PFSK-1 (cell line): ENCODE measurements around the gene THSD4.

Source experiments
- FOXP2 ChIP-seq: optimal IDR thresholded peaks from 2 replicates; pipeline ENCODE3; 2011; ENCODE audit warnings: borderline replicate concordance, control low read depth, inconsistent platforms; ENCODE audit not compliant: insufficient read depth; ENCODE audit errors: extremely low read length, extremely low read depth
- POLR2AphosphoS5 ChIP-seq: IDR thresholded peaks from 2 replicates; pipeline ENCODE4 v1.6.1; 2012; ENCODE audit warnings: low read depth, mild to moderate bottlenecking, control low read depth, low read length, moderate library complexity
- SIN3A ChIP-seq: IDR thresholded peaks from 2 replicates; pipeline ENCODE4 v1.6.1; 2012; ENCODE audit warnings: mild to moderate bottlenecking, low read length, moderate library complexity, borderline replicate concordance; ENCODE audit not compliant: insufficient read depth
- TAF1 ChIP-seq: IDR thresholded peaks from 2 replicates; pipeline ENCODE4 v1.6.1; 2012; ENCODE audit warnings: low read length, control low read depth, borderline replicate concordance; ENCODE audit not compliant: insufficient read depth
- TF ChIP-seq, protein P1 (sequence below), 2 experiments: IDR thresholded peaks; 2 replicates each; pipeline versions ENCODE4 v1.6.1 to v1.8.0; 2011 to 2012; ENCODE audit warnings: low read depth in 2 of 2, low read length in 2 of 2, control low read depth in 1 of 2, inconsistent platforms in 1 of 2, mild to moderate bottlenecking in 1 of 2, moderate library complexity in 1 of 2; ENCODE audit not compliant: insufficient read depth in 1 of 2

THSD4 gene

DNA sequence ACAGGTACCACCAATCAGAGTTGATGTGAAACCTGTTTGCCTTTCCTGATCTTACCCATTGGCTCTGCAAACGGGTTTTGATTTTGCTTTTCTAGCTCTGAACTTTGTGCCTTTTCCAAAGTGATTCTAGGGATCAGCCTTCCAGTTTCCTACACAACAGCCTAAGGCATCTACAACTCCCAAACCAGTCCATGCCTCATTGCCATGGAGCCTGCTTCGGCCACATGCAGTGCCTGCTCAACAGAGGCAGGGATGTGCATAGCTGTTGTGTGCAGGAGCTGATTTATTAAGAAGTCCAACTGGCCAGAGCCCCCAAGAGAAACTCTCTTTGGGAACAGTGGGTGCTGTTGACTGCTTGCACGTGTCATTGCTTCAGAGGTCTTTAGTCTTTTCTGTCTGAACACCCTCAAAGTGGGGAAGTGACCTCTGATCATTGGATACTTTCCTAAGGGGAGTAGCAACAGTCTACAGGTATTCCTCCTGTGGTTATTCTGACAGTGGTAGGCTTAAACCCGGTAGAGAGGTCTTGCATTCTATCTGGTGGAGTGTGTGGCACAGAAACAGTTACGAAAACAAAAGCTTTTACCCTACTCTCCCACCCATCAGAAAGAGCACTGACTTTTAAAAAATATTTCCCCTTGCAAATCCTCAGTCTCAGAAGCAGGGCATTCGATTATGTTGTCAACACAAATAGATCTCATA is 36.6 kb upstream of the THSD4 start:
- TF ChIP-seq SIN3A (no peak), TAF1 (no peak), POLR2AphosphoS5 (no peak), FOXP2 (no peak)
- TF ChIP-seq, protein P1, sequence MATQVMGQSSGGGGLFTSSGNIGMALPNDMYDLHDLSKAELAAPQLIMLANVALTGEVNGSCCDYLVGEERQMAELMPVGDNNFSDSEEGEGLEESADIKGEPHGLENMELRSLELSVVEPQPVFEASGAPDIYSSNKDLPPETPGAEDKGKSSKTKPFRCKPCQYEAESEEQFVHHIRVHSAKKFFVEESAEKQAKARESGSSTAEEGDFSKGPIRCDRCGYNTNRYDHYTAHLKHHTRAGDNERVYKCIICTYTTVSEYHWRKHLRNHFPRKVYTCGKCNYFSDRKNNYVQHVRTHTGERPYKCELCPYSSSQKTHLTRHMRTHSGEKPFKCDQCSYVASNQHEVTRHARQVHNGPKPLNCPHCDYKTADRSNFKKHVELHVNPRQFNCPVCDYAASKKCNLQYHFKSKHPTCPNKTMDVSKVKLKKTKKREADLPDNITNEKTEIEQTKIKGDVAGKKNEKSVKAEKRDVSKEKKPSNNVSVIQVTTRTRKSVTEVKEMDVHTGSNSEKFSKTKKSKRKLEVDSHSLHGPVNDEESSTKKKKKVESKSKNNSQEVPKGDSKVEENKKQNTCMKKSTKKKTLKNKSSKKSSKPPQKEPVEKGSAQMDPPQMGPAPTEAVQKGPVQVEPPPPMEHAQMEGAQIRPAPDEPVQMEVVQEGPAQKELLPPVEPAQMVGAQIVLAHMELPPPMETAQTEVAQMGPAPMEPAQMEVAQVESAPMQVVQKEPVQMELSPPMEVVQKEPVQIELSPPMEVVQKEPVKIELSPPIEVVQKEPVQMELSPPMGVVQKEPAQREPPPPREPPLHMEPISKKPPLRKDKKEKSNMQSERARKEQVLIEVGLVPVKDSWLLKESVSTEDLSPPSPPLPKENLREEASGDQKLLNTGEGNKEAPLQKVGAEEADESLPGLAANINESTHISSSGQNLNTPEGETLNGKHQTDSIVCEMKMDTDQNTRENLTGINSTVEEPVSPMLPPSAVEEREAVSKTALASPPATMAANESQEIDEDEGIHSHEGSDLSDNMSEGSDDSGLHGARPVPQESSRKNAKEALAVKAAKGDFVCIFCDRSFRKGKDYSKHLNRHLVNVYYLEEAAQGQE (IDR thresholded peaks at IDR 0.05; ENCODE audit: insufficient read depth in 1 of 2, low read depth in 2 of 2, low read length in 2 of 2): no peak

DNA sequence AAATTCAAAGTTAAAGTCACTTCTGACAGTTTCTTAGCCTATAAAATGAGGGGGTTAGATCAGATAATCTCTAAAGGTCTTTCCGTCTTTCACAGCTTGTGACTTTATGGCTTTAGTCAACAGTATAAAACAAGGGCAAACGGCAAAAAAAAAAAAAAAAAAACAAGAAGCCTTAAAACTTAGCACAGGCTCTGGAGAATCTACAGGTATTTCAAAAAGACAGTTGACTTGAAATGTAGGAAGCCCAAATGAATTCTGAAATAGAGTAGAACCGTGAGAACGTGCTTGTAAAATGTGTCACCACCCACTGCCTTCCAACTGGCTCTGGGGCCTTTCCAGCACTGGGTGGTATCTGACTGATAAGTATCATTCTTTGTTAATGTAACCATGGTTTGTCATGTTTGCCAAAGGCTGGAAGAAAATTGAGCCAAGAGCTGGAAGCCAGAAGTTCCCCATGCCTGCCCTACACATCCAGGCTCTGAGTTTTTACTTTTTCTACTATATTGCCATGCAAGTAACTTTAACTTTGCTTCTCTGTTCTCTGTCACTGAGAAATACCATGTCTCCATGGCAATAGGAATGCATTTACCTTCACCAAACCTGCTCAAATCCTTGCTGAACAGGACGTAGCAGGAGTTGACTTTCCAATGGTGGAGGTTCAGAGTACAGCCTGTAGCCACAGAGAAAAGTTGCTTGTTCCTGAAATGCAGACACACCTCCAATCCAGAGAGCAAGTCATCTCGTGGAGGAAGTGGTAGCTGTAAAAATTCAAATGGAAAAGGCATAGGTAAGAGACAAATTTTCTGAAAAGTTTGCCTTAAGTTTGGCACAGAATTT is 35.8 kb upstream of the THSD4 start:
- TF ChIP-seq FOXP2 (no peak), TAF1 (no peak), POLR2AphosphoS5 (no peak), SIN3A (no peak)
- TF ChIP-seq, protein P1 (IDR thresholded peaks at IDR 0.05; ENCODE audit: insufficient read depth in 1 of 2, low read depth in 2 of 2, low read length in 2 of 2): no peak

DNA sequence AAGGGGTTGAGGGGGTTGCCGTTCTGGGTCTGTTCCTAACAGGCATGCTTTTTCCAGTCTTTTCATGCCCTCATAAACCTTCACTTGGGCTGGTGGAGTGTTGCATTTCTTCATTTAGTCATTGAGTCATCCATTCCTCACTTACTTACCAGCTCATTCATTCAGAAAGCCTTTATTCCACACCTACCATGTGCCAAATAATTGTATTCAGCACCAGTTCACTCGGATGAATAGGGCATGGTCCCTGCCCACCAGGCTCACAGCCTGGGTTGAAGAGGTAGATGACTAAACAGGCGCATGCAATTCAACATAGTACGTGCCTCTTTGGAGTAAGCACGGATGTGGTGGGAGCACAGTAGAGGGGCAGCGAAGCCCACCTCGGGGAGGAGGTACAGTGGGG is 35.1 kb upstream of the THSD4 start:
- no peak for TF ChIP-seq POLR2AphosphoS5
- TF ChIP-seq TAF1: no peak
- TF ChIP-seq, protein P1 (IDR thresholded peaks at IDR 0.05; ENCODE audit: insufficient read depth in 1 of 2, low read depth in 2 of 2, low read length in 2 of 2): no peak
- no peak for TF ChIP-seq SIN3A
- TF ChIP-seq FOXP2: no peak

DNA sequence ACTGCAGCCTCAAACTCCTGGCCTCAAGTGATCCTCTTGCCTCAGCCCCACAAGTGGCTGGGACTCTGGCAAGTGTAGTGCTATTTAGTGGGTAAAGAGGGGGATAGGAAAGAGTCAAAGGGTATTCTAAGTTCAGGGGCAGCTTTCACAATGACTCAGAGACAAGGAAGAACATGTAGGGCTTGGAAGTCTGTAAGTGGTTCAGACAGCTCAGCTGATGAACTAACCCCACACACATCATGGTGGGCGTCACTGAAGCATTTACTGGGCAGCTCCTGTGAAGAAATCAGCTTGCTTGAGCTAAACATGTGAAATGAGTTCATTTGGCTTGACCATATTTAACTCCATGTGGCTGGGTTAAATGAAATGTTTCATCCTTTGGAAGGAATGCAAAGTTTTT is 34.6 kb upstream of the THSD4 start:
- TF ChIP-seq SIN3A: no peak
- TF ChIP-seq POLR2AphosphoS5: no peak
- TF ChIP-seq FOXP2: no peak
- no peak for TF ChIP-seq TAF1
- TF ChIP-seq, protein P1 (IDR thresholded peaks at IDR 0.05; ENCODE audit: insufficient read depth in 1 of 2, low read depth in 2 of 2, low read length in 2 of 2): no peak
